Peyer's patch (tissue), 4 donors: ENCODE results near the gene RAB11FIP4.

ENCODE experiments used
- CTCF ChIP-seq, 6 experiments: fragments of 450-650 bp in 4 of 6; fragments of 200-600 bp in 2 of 6; sonication (generic) in 1 of 6; IDR thresholded peaks; one replicate each; pipeline ENCODE4 v1.5.1; 2017 to 2019; ENCODE audit warnings: antibody characterized with exemption in 6 of 6, mild to moderate bottlenecking in 3 of 6, moderate library complexity in 1 of 6
- POLR2A ChIP-seq, 2 donors: fragments of 450-650 bp; IDR thresholded peaks; one replicate each; pipeline ENCODE4 v1.5.1; 2017; ENCODE audit warnings: antibody characterized with exemption in 2 of 2, mild to moderate bottlenecking in 2 of 2, moderate library complexity in 2 of 2

DNA sequence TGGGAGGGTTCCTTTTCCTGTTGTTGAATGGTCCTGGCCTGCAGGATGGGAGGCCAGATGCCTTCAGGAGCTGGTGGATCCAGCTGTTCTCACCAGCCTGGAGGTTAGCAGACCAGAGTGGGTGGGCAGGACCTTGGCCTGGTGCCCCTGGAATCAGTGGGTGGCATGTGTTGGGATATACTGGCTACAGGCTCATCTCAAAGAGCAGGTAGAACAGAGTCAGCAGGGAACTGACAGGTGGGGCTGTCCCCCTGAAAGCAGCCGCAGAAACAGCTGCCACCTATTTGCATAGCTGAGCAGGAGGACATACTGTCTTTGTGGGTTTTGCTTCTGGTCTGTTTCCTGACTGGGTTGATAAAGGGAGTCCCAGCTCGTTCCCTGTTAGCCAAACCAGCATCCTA lies 144.1 kb downstream of the RAB11FIP4 start:
- TF ChIP-seq CTCF (IDR thresholded peaks at IDR 0.05) (peak in 1 of 6 experiments; percentile 9), POLR2A (IDR thresholded peaks at IDR 0.05) (no peak)
